ENCODE results near the gene CNST. TPM values are rescaled to one million over a fixed set of nuclear protein-coding genes. Genes with fewer than 3 reads are reported as not detected.

Gene CNST
- polyA plus RNA-seq, 1 donor (not counting 4 experiments of a cell fraction or from before 2014, with no cell fraction given) = 9.8 TPM

- H3K36me3 ChIP-seq (ENCODE audit: control insufficient read depth in 2 of 2, extremely low read depth in 1 of 2, insufficient read depth in 2 of 2, low read length in 2 of 2) = no peaks in the 10 kb centered on the region
- H3K27ac ChIP-seq (ENCODE audit: control insufficient read depth, insufficient read depth, low read length) = no peak overlapping the region
- H3K27me3 ChIP-seq (ENCODE audit: control insufficient read depth, extremely low read depth, insufficient read depth, low read length) = no peaks in the 10 kb centered on the region
- no peak overlapping the region for H2AFZ ChIP-seq (ENCODE audit: control insufficient read depth, low read length)
- H3K4me2 ChIP-seq (ENCODE audit: control insufficient read depth, extremely low read depth, insufficient read depth, low read depth, low read length) = no peak overlapping the region
- H3K4me3 ChIP-seq (ENCODE audit: control insufficient read depth in 2 of 3, extremely low read depth in 1 of 3, insufficient read depth in 2 of 3, low read depth in 1 of 3, low read length in 3 of 3) = no peak overlapping the region
- no peaks in the 10 kb centered on the region for H3K9me3 ChIP-seq (ENCODE audit: control insufficient read depth, low read depth, low read length)
- H3K9ac ChIP-seq (ENCODE audit: control insufficient read depth, extremely low read depth, insufficient read depth, low read length) = no peak overlapping the region
- no peak for FAIRE-seq
- no peak for DNase-seq (ENCODE audit: low read depth, low spot score)
- H4K20me1 ChIP-seq (ENCODE audit: control insufficient read depth, extremely low read depth, insufficient read depth, low read length) = no peaks in the 10 kb centered on the region
- TF ChIP-seq, protein P1, sequence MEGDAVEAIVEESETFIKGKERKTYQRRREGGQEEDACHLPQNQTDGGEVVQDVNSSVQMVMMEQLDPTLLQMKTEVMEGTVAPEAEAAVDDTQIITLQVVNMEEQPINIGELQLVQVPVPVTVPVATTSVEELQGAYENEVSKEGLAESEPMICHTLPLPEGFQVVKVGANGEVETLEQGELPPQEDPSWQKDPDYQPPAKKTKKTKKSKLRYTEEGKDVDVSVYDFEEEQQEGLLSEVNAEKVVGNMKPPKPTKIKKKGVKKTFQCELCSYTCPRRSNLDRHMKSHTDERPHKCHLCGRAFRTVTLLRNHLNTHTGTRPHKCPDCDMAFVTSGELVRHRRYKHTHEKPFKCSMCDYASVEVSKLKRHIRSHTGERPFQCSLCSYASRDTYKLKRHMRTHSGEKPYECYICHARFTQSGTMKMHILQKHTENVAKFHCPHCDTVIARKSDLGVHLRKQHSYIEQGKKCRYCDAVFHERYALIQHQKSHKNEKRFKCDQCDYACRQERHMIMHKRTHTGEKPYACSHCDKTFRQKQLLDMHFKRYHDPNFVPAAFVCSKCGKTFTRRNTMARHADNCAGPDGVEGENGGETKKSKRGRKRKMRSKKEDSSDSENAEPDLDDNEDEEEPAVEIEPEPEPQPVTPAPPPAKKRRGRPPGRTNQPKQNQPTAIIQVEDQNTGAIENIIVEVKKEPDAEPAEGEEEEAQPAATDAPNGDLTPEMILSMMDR (optimal IDR thresholded peaks at IDR 0.05 in 1 of 3, IDR thresholded peaks at IDR 0.05 in 1 of 3, conservative IDR thresholded peaks at IDR 0.05 in 1 of 3; ENCODE audit: extremely low read depth in 1 of 3, insufficient read depth in 2 of 3, low read length in 3 of 3) = no peak
- no peak for TF ChIP-seq EZH2 (IDR thresholded peaks at IDR 0.05; ENCODE audit: low read length)
- peaks cover 4% of the 10 kb centered on the region for H3K4me1 ChIP-seq (ENCODE audit: control insufficient read depth, extremely low read depth, insufficient read depth, low read length)
- dilution Hi-C loops (cut with MboI; ENCODE audit: extremely low pct_ligation_motif_present, low sequenced_read_pairs) = no loop called here
- no peaks in the 10 kb centered on the region for H3K9me1 ChIP-seq (ENCODE audit: control insufficient read depth, extremely low read depth, insufficient read depth, low read length)
- peaks cover 40% of the 10 kb centered on the region for H3K79me2 ChIP-seq (ENCODE audit: control insufficient read depth, insufficient read depth, low read length)
Measured at GRCh38 chr1:246573491-246573890, 7.2 kb downstream of the CNST start.

GRCh38 chr1:246576709-246577032 lies 10.4 kb downstream of the CNST start:
- Histone ChIP-seq H3K4me1 (ENCODE audit: control insufficient read depth, extremely low read depth, insufficient read depth, low read length) (no peaks in the 10 kb centered on the region), H3K9ac (ENCODE audit: control insufficient read depth, extremely low read depth, insufficient read depth, low read length) (no peak overlapping the region), H3K4me2 (ENCODE audit: control insufficient read depth, extremely low read depth, insufficient read depth, low read depth, low read length) (no peak overlapping the region), H4K20me1 (ENCODE audit: control insufficient read depth, extremely low read depth, insufficient read depth, low read length) (no peaks in the 10 kb centered on the region), H3K36me3 (ENCODE audit: control insufficient read depth in 2 of 2, extremely low read depth in 1 of 2, insufficient read depth in 2 of 2, low read length in 2 of 2) (no peaks in the 10 kb centered on the region), H3K27ac (ENCODE audit: control insufficient read depth, insufficient read depth, low read length) (no peak overlapping the region), H3K4me3 (ENCODE audit: control insufficient read depth in 2 of 3, extremely low read depth in 1 of 3, insufficient read depth in 2 of 3, low read depth in 1 of 3, low read length in 3 of 3) (no peak overlapping the region), H3K27me3 (ENCODE audit: control insufficient read depth, extremely low read depth, insufficient read depth, low read length) (no peaks in the 10 kb centered on the region), H3K9me3 (ENCODE audit: control insufficient read depth, low read depth, low read length) (no peaks in the 10 kb centered on the region), H2AFZ (ENCODE audit: control insufficient read depth, low read length) (no peak overlapping the region), H3K79me2 (ENCODE audit: control insufficient read depth, insufficient read depth, low read length) (peaks cover 14% of the 10 kb centered on the region), H3K9me1 (ENCODE audit: control insufficient read depth, extremely low read depth, insufficient read depth, low read length) (no peaks in the 10 kb centered on the region)
- dilution Hi-C loops (cut with MboI; ENCODE audit: extremely low pct_ligation_motif_present, low sequenced_read_pairs) = no loop called here
- FAIRE-seq = no peak
- no peak for DNase-seq (ENCODE audit: low read depth, low spot score)
- TF ChIP-seq, protein P1 (optimal IDR thresholded peaks at IDR 0.05 in 1 of 3, IDR thresholded peaks at IDR 0.05 in 1 of 3, conservative IDR thresholded peaks at IDR 0.05 in 1 of 3; ENCODE audit: extremely low read depth in 1 of 3, insufficient read depth in 2 of 3, low read length in 3 of 3) = no peak
- TF ChIP-seq EZH2 (IDR thresholded peaks at IDR 0.05; ENCODE audit: low read length) = no peak
